SK-N-SH (cell line): Measurements from ENCODE around the gene GATA3. TPM values are rescaled to one million over a fixed set of nuclear protein-coding genes. Genes with fewer than 3 reads are reported as not detected.

Source experiments
- CTCF ChIA-PET: fragments of 300-600, 350-600 bp; formaldehyde crosslinking; extraction: SDS; loops from one replicate; lab custom pipeline; 2021; lab: Yijun Ruan, JAX
- POLR2A ChIA-PET: fragments of 350-600 bp; sonication (Branson Sonifier 250); formaldehyde crosslinking; extraction: SDS; loops from one replicate; lab custom pipeline; 2020; ENCODE audit warnings: antibody characterized with exemption, inconsistent platforms; lab: Yijun Ruan, JAX
- DNase-seq: peaks from one replicate; pipeline ENCODE4 v3.0.0; 2012
- H2AFZ ChIP-seq: fragments of 200-600 bp; sonication (generic); 2 replicates; pipeline ENCODE4 v1.8.1; 2016; ENCODE audit warnings: antibody characterized with exemption, mild to moderate bottlenecking, low read depth
- H3F3A ChIP-seq: fragments of 200-600 bp; sonication (generic); replicated peaks from 2 replicates; pipeline ENCODE3; 2016; ENCODE audit warnings: antibody characterized with exemption, mild to moderate bottlenecking; ENCODE audit not compliant: insufficient read depth
- H3K27ac ChIP-seq, 2 experiments: fragments of 200-500 bp in 1 of 2; fragments of 200-600 bp in 1 of 2; sonication (Bioruptor generic) in 1 of 2; sonication (generic), shearing (Covaris generic) in 1 of 2; 2 replicates each; pipeline versions ENCODE4 v1.5.1 to v1.6.1; 2014 to 2016; ENCODE audit warnings: low read depth in 2 of 2, inconsistent platforms in 1 of 2, low read length in 1 of 2, mild to moderate bottlenecking in 1 of 2, mixed read lengths in 1 of 2
- H3K27me3 ChIP-seq: fragments of 200-600 bp; sonication (generic), shearing (Covaris generic); 2 replicates; pipeline ENCODE4 v1.6.1; 2016; ENCODE audit warnings: mixed run types; ENCODE audit not compliant: insufficient read depth
- H3K36me3 ChIP-seq, 2 experiments: fragments of 200-500 bp in 1 of 2; fragments of 200-600 bp in 1 of 2; sonication (Bioruptor generic) in 1 of 2; sonication (generic) in 1 of 2; replicated peaks in 1 of 2; 2 replicates each; pipeline versions ENCODE3 to v1.5.1; 2014 to 2016; ENCODE audit warnings: low read length in 1 of 2, mild to moderate bottlenecking in 1 of 2; ENCODE audit not compliant: insufficient read depth in 2 of 2, control insufficient read depth in 1 of 2
- H3K4me1 ChIP-seq, 2 experiments: fragments of 200-500 bp in 1 of 2; fragments of 200-600 bp in 1 of 2; sonication (Bioruptor generic) in 1 of 2; sonication (generic), shearing (Covaris generic) in 1 of 2; 2 replicates each; pipeline versions ENCODE4 v1.5.1 to v1.6.1; 2014 to 2016; ENCODE audit warnings: low read depth in 1 of 2, low read length in 1 of 2, mixed run types in 1 of 2; ENCODE audit not compliant: insufficient read depth in 2 of 2, control insufficient read depth in 1 of 2
- H3K4me2 ChIP-seq: fragments of 200-600 bp; sonication (generic), shearing (Covaris generic); 2 replicates; pipeline ENCODE4 v1.6.1; 2017; ENCODE audit warnings: mixed run types
- H3K4me3 ChIP-seq, 2 experiments: fragments of 200-500 bp in 1 of 2; fragments of 200-600 bp in 1 of 2; sonication (Bioruptor generic) in 1 of 2; sonication (generic), shearing (Covaris generic) in 1 of 2; 2 replicates each; pipeline versions ENCODE4 v1.5.1 to v1.8.1; 2014 to 2016; ENCODE audit warnings: low read depth in 2 of 2, inconsistent platforms in 1 of 2, low read length in 1 of 2, mild to moderate bottlenecking in 1 of 2, mixed read lengths in 1 of 2, moderate library complexity in 1 of 2
- H3K79me2 ChIP-seq: fragments of 200-600 bp; sonication (generic); 2 replicates; pipeline ENCODE4 v1.8.1; 2017; ENCODE audit warnings: mild to moderate bottlenecking; ENCODE audit not compliant: insufficient read depth
- H3K9ac ChIP-seq: fragments of 200-600 bp; sonication (generic); 2 replicates; pipeline ENCODE4 v1.6.1; 2017; ENCODE audit warnings: mixed run types
- H3K9me2 ChIP-seq: fragments of 200-600 bp; sonication (generic); 2 replicates; pipeline ENCODE4 v1.6.1; 2017; ENCODE audit warnings: mixed run types
- H3K9me3 ChIP-seq: fragments of 200-600 bp; sonication (generic); 2 replicates; pipeline ENCODE4 v1.6.1; 2017; ENCODE audit warnings: mixed run types, mild to moderate bottlenecking, moderate library complexity
- H4K20me1 ChIP-seq: fragments of 200-600 bp; sonication (generic); 2 replicates; pipeline ENCODE4 v1.6.1; 2017; ENCODE audit warnings: mild to moderate bottlenecking, mixed run types; ENCODE audit not compliant: insufficient read depth
- CHD2 ChIP-seq: fragments of 150-350 bp; IDR thresholded peaks from 2 replicates; pipeline ENCODE4 v1.6.1; 2018; ENCODE audit warnings: low read length; ENCODE audit not compliant: partially characterized antibody
- ELF1 ChIP-seq: IDR thresholded peaks from 2 replicates; pipeline ENCODE4 v1.4.0; 2012
- EP300 ChIP-seq, 2 experiments: IDR thresholded peaks; 2 replicates each; pipeline versions ENCODE4 v1.4.0 to v1.6.1; 2012; ENCODE audit warnings: borderline replicate concordance in 1 of 2, low read depth in 1 of 2, low read length in 1 of 2
- EZH2phosphoT487 ChIP-seq: fragments of 200-600 bp; sonication (generic); IDR thresholded peaks from 2 replicates; pipeline ENCODE4 v1.6.1; 2017; ENCODE audit warnings: low read depth, mixed run types, mild to moderate bottlenecking, antibody characterized with exemption, moderate library complexity, borderline replicate concordance
- FOXJ3 ChIP-seq: sonication (generic); formaldehyde crosslinking; IDR thresholded peaks from 2 replicates; pipeline ENCODE4 v1.5.1; 2020; ENCODE audit warnings: mild to moderate bottlenecking, missing genetic modification reagents
- FOXM1 ChIP-seq: IDR thresholded peaks from 2 replicates; pipeline ENCODE4 v1.4.0; 2012; ENCODE audit warnings: low read depth, mild to moderate bottlenecking
- GATA2 ChIP-seq: sonication (generic); formaldehyde crosslinking; IDR thresholded peaks from 2 replicates; pipeline ENCODE4 v1.5.0; 2020; ENCODE audit warnings: mild to moderate bottlenecking, missing genetic modification reagents
- NFIC ChIP-seq: IDR thresholded peaks from 2 replicates; pipeline ENCODE4 v1.4.0; 2012; ENCODE audit warnings: borderline replicate concordance
- POLR2AphosphoS5 ChIP-seq: IDR thresholded peaks from 2 replicates; pipeline ENCODE4 v1.6.1; 2012; ENCODE audit warnings: low read depth, low read length
- RCOR1 ChIP-seq: fragments of 150-350 bp; IDR thresholded peaks from 2 replicates; pipeline ENCODE4 v1.6.1; 2017; ENCODE audit warnings: antibody characterized with exemption, low read length
- RFX5 ChIP-seq: IDR thresholded peaks from 2 replicates; pipeline ENCODE4 v1.6.1; 2012; ENCODE audit warnings: mild to moderate bottlenecking, improper control_type of control experiment, low read length
- SIN3A ChIP-seq: IDR thresholded peaks from 2 replicates; pipeline ENCODE4 v1.6.1; 2012; ENCODE audit warnings: low read depth, mild to moderate bottlenecking, low read length, moderate library complexity, borderline replicate concordance
- TCF12 ChIP-seq: IDR thresholded peaks from 2 replicates; pipeline ENCODE4 v1.4.0; 2012
- YY1 ChIP-seq: IDR thresholded peaks from 2 replicates; pipeline ENCODE4 v1.4.0; 2012; ENCODE audit warnings: low read depth, mild to moderate bottlenecking
- WGBS: methylation state at CpG from one replicate; pipeline ENCODE4 v1.1.6; 2017; ENCODE audit warnings: low lambda C conversion rate; 5-methylcytosine and 5-hydroxymethylcytosine counted together
- polyA plus RNA-seq, 3 experiments: library from polyadenylated mRNA; depleted of rRNA; stranded (reverse); fragments of >200 nt; gene quantifications; 2 replicates each; pipeline ENCODE4 v1.2.3, GENCODE V29; 2012
- TF ChIP-seq, protein P1 (sequence below): IDR thresholded peaks from 2 replicates; pipeline ENCODE4 v1.4.0; 2012; ENCODE audit warnings: low read depth, borderline replicate concordance
- TF ChIP-seq, protein P2 (sequence below): IDR thresholded peaks from 2 replicates; pipeline ENCODE4 v1.4.0; 2012; ENCODE audit warnings: low read depth, borderline replicate concordance
- TF ChIP-seq, protein P3 (sequence below): IDR thresholded peaks from 2 replicates; pipeline ENCODE4 v1.4.0; 2012; ENCODE audit warnings: low read depth
- TF ChIP-seq, protein P4 (sequence below): fragments of 200-600 bp; sonication (generic); IDR thresholded peaks from 2 replicates; pipeline ENCODE4 v1.6.1; 2017; ENCODE audit warnings: antibody characterized with exemption, mild to moderate bottlenecking, moderate library complexity
- TF ChIP-seq, protein P5 (sequence below): IDR thresholded peaks from 2 replicates; pipeline ENCODE4; 2012

Gene GATA3
- polyA plus RNA-seq, 1 of the 3 experiments (the other 2 are of a cell fraction) = 14.3 TPM

DNA sequence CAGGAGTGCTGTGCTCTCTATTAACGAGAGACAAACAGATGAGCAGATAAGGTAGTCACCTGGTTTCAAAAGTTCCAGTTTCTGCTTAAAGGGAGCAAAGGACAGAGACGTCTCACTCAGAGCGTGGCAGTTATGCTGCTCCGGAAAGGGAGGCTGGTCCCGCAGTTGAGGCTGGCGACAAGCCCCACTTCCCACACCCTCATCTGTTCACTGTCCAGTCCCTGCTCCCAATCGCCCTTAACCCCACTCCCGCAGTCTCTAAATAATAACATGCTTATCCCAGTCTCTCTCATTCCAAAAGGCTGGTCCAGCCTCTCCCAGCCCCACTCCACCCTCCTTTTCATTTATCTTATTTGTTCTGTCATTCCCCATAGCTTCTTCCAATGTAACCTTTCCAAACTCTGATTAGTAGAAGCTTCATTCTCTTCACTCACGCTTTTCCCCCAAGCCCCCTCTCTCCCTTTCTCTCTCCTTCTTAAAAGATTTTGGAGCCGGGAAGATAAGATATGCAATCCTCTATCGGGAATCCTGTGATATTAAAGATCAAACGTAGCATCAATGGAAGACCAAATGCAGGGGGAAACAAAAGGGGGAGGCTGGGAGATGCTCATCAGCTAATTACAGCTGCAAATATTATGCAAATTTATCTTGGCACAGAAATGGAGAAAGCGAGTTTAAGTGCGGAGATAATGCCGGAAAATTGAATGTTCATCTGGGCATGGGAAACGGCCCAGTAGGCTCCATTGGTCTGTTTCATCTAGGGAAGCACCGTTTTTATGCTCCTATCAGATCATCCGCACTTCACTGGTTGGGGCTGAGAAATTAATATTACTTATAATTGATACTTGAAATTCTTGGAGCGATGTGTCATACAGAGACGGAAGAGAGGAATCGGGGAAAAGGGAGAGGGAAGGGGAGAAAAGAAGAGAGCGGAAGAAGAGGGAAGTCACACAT lies 16.3 kb upstream of the GATA3 start:
- no peak for TF ChIP-seq CHD2
- no peak for TF ChIP-seq FOXJ3 (CRISPR knock-in tag)
- TF ChIP-seq, protein P1, sequence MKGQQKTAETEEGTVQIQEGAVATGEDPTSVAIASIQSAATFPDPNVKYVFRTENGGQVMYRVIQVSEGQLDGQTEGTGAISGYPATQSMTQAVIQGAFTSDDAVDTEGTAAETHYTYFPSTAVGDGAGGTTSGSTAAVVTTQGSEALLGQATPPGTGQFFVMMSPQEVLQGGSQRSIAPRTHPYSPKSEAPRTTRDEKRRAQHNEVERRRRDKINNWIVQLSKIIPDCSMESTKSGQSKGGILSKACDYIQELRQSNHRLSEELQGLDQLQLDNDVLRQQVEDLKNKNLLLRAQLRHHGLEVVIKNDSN = no peak
- TF ChIP-seq EP300 (IDR thresholded peaks at IDR 0.05; ENCODE audit: borderline replicate concordance in 1 of 2, low read depth in 1 of 2, low read length in 1 of 2) = no peak
- no peak for TF ChIP-seq POLR2AphosphoS5
- TF ChIP-seq, protein P2, sequence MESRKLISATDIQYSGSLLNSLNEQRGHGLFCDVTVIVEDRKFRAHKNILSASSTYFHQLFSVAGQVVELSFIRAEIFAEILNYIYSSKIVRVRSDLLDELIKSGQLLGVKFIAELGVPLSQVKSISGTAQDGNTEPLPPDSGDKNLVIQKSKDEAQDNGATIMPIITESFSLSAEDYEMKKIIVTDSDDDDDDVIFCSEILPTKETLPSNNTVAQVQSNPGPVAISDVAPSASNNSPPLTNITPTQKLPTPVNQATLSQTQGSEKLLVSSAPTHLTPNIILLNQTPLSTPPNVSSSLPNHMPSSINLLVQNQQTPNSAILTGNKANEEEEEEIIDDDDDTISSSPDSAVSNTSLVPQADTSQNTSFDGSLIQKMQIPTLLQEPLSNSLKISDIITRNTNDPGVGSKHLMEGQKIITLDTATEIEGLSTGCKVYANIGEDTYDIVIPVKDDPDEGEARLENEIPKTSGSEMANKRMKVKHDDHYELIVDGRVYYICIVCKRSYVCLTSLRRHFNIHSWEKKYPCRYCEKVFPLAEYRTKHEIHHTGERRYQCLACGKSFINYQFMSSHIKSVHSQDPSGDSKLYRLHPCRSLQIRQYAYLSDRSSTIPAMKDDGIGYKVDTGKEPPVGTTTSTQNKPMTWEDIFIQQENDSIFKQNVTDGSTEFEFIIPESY = no peak
- TF ChIP-seq YY1 = no peak
- TF ChIP-seq SIN3A = no peak
- TF ChIP-seq FOXM1 = no peak
- TF ChIP-seq RCOR1 = no peak
- TF ChIP-seq EZH2phosphoT487 = no peak
- TF ChIP-seq, protein P3, sequence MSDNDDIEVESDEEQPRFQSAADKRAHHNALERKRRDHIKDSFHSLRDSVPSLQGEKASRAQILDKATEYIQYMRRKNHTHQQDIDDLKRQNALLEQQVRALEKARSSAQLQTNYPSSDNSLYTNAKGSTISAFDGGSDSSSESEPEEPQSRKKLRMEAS = no peak
- DNase-seq = no peak
- Histone ChIP-seq H3F3A (no peaks in the 10 kb centered on the region), H3K4me1 (no peaks in the 10 kb centered on the region; a peak in 1 of 4 replicates), H3K36me3 (no peaks in the 10 kb centered on the region), H3K9ac (no peak overlapping the region), H3K79me2 (no peaks in the 10 kb centered on the region), H3K9me3 (no peaks in the 10 kb centered on the region), H2AFZ (no peak overlapping the region), H3K4me3 (no peak overlapping the region), H3K27me3 (no peaks in the 10 kb centered on the region), H3K27ac (no peak overlapping the region), H4K20me1 (no peaks in the 10 kb centered on the region), H3K9me2 (no peaks in the 10 kb centered on the region), H3K4me2 (no peak overlapping the region)
- ChIA-PET POLR2A (no interaction called here), CTCF (interaction anchor here (0.9 kb wide), 1 partner anchor 19 kb away, joined by 3 read pairs; no protein-coding TSS in a partner anchor)
- WGBS = 77% methylated on average over 22 of the region's 22 CpGs

DNA sequence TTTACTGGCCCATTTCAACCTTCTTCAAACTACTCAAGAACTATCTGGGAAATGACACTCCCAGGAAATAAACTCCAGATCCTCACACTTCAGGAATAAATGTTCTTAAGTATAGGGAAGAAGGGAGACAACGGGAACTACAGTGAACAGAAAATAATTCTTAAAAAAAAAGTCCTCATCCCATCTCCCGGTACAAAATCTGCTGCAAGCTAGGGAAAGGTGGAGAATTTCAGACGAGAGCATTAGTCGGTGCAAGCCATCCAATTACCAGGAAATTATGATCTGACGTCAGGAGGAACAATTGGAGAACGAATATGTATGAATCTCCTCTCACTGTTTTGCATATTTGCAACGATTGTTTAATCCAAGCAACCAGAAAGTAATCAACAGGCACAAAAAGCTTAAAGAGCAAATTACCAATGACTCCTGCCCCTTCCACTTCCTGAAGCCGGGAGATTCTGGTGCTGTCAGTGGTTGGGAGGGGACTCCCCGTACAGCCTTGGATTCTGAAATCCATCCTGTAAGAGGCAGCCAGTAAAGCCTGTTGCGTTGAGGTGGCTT lies 15.1 kb upstream of the GATA3 start:
- Histone ChIP-seq H3K4me1 (no peaks in the 10 kb centered on the region; a peak in 1 of 4 replicates), H3F3A (no peaks in the 10 kb centered on the region), H3K27ac (no peak overlapping the region), H2AFZ (no peak overlapping the region), H3K27me3 (no peaks in the 10 kb centered on the region), H3K4me2 (no peak overlapping the region), H4K20me1 (no peaks in the 10 kb centered on the region), H3K9ac (no peak overlapping the region), H3K36me3 (no peaks in the 10 kb centered on the region), H3K79me2 (no peaks in the 10 kb centered on the region), H3K4me3 (no peak overlapping the region), H3K9me2 (no peaks in the 10 kb centered on the region), H3K9me3 (no peaks in the 10 kb centered on the region)
- TF ChIP-seq ELF1 (no peak), NFIC (no peak), TCF12 (no peak), RCOR1 (no peak), GATA2 (no peak), RFX5 (no peak), SIN3A (no peak)
- TF ChIP-seq, protein P4, sequence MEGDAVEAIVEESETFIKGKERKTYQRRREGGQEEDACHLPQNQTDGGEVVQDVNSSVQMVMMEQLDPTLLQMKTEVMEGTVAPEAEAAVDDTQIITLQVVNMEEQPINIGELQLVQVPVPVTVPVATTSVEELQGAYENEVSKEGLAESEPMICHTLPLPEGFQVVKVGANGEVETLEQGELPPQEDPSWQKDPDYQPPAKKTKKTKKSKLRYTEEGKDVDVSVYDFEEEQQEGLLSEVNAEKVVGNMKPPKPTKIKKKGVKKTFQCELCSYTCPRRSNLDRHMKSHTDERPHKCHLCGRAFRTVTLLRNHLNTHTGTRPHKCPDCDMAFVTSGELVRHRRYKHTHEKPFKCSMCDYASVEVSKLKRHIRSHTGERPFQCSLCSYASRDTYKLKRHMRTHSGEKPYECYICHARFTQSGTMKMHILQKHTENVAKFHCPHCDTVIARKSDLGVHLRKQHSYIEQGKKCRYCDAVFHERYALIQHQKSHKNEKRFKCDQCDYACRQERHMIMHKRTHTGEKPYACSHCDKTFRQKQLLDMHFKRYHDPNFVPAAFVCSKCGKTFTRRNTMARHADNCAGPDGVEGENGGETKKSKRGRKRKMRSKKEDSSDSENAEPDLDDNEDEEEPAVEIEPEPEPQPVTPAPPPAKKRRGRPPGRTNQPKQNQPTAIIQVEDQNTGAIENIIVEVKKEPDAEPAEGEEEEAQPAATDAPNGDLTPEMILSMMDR = no peak
- TF ChIP-seq, protein P5, sequence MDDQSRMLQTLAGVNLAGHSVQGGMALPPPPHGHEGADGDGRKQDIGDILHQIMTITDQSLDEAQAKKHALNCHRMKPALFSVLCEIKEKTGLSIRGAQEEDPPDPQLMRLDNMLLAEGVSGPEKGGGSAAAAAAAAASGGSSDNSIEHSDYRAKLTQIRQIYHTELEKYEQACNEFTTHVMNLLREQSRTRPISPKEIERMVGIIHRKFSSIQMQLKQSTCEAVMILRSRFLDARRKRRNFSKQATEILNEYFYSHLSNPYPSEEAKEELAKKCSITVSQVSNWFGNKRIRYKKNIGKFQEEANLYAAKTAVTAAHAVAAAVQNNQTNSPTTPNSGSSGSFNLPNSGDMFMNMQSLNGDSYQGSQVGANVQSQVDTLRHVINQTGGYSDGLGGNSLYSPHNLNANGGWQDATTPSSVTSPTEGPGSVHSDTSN = no peak
- ChIA-PET POLR2A (no interaction called here), CTCF (no interaction called here)
- 82% methylated on average over 10 of the region's 10 CpGs for WGBS
- DNase-seq = no peak
